Activated T-helper 9 cell treated with anti-CD3 and anti-CD28 coated beads, Interleukin-2, amount 50 U/mL, for 16 hours (primary cell): Measurements from ENCODE around the gene FBXW11.
"Not testable (repeated sequence)": the region's sequence is repeated elsewhere in the genome, so short reads cannot be mapped to it uniquely, and the experiment has no call there.

Experiments
- DNase-seq: peaks from one replicate; pipeline ENCODE4 v3.0.0-alpha.2; 2020; ENCODE audit warnings: low read depth

Gene FBXW11

DNA sequence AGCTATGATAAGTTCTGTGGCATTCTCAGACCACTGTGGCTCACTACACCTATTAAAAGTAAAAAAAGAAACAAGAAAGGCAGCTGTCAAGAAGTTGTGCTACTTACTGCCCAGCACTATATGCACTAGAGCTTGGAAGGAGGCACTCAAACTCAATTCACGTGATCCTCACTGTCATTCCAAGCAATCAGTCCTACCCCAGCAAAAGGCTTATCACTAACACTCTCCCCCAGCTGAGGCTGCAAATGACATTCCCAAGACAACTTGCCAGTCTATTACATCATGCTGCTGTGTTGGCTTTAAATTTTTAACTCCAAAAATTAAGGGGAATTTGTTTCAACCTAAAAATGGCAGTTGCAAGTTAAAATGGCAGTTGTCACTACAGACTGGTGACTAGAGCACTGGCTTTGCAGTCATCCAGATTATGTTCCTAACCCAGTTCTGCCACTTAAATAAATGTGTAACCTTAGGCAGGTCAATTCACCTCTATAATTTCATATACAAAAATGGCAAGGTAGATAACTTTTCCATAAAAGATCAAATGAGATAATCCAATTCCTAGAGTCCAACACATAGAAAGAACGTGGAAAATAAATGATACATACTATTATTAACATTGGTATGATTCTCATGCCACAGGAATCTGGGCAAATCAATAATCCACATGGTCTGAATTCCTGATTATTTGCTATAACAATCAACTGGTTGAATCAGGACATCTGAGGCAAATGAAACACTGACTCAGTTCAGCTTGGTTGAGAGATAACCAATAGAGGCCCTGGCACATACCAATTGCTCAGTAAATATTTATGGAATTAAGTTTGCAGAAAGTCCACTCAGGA lies 52.4 kb downstream of the FBXW11 start:
- no peak for DNase-seq

DNA sequence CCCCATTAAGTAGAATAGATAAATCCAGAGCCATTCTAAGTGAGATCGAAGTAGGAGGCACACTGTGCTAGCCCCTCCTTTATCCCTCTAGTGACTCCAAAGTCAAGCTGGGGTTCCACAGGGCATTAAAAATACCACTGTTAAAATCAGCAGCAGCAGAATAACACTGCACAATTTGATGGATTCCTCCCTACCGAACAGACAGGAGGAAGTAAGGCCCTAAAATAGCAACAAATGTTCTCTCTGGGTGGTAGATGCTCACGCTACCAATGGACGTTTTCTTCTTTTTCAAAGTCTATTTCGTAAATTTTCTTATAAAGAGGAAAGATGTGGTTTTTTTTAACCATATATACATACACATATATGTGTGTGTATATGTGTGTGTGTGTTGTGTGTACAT lies 54.4 kb downstream of the FBXW11 start:
- DNase-seq = no peak

DNA sequence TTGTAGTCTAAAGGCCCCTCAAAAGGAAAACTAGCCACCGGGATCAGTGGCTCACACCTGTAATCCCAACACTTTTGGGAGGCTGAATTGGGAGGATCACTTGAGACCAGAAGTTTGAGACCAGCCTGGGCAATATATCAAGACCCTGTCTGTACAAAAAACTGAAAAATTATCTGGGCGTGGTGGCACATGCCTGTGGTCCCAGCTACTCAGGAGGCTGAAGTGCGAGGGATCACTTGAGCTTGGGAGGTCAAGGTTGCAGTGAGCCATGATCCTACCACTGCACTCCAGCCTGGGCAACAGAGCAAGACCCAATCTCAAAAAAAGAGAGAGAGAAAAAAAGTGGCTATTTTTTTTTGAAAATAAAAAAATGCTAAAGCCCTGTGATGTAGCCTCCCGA lies 55.2 kb downstream of the FBXW11 start:
- no peak for DNase-seq

DNA sequence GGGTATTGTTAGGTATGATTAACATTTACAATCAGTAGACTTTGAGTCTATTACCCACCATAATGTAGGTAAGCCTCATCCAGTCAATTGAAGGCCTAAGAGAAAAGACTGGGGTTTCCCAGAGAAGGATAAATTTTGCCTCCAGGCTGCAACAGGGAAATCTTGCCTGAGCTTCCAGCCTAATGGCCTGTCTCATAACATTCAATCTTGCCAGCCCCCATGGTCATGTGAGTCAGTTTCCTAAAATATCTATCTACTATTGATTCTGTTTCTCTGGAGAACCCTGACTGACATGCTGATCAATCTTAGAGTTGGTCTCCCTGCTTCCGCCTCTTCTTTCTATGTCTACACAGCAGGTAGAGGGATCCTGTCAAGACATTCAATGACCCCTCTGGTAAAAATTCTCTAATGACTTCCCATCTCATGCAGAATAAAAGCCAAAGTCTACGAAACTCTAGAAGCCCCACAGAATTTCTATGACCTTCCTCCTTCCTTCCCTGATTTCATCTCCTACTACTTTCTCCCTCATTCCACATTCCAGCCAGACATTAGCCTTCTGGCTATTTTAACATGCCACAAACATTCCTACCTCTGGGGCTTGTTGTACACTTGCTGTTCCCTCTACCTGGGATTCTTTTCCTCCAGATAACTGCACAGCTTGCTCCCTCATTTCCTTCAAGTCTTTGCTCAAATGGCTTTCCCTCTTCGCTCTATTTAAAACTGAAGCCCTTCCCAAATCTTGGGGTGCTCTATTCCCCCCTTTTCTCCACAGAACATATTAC lies 60.2 kb downstream of the FBXW11 start:
- no peak for DNase-seq

DNA sequence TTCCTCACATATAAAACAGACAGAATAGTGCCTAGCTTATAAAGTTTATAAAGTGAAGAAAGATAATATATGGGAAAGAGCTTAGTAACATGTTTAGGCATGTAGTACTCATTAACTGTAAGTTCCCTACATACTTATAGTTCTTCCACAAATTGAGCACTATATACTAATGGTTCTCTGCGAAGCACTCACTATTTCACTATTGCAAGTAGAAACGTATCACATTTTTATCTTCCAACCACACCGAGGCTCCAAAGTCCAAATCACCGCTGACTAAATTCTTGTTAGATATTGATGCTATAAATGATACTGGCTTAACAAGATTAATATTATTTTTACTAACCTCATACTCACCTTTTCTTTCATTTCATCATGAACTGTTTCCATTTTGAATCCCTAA lies 61.0 kb downstream of the FBXW11 start:
- DNase-seq = no peak

DNA sequence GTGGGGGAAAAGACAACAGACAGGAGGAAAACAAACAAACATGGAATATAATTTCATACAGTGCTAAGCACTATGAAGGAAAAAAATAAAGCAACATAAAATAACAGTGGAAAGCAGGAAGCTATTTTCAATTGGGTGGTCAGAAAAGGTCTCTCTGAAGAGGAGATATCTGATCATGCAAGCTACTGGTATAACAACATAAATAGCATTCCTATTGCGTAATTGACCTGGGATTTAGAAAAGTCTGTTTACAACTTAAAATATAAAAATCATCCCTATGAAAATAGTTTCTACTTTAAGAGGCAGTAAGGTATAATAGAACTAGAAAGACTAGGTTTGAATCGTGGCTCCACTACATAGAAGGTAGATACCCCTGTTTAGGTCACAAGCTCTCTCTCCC lies 61.4 kb downstream of the FBXW11 start:
- DNase-seq = no peak

DNA sequence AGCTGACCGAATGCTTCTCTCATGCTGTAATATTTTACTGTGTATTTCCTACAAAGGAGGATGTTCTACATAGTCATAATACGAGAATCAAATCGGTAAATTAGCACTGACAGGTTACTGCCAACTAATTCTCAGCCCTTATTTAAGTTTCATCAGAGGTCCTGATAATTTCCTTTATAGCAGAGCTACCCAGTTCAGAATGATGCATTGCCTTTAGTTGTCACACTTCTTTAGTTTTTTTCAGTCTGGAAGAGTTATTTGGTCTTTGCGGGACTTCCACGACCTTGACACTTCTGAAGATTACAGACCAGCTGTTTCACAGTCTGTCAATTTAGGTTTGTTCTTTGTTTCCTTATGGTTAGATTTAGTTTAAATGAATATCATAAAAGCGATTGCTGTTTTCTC lies 64.3 kb downstream of the FBXW11 start:
- not testable (repeated sequence) for DNase-seq

DNA sequence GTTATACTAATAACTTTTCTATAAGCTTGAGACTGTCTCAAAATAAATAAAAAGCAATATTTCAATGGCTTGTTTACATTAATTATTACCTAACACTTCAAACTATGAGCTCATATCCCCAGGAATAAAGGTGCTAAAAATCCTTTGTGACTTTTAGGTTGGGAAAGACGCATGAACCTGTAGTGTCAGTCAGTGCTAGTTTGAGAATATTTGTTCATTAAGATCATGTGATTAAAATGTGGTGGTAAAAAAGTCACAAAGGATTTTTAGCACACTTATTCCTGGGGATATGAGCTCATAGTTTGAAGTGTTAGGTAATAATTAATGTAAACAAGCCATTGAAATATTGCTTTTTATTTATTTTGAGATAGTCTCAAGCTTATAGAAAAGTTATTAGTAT lies 64.8 kb downstream of the FBXW11 start:
- not testable (repeated sequence) for DNase-seq

DNA sequence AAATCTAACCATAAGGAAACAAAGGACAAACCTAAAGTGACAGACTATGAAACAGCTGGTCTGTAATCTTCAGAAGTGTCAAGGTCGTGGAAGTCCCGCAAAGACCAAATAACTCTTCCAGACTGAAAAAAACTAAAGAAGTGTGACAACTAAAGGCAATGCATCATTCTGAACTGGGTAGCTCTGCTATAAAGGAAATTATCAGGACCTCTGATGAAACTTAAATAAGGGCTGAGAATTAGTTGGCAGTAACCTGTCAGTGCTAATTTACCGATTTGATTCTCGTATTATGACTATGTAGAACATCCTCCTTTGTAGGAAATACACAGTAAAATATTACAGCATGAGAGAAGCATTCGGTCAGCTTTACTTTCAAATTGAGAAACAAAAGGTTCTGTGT lies 65.2 kb downstream of the FBXW11 start:
- DNase-seq = not testable (repeated sequence)

DNA sequence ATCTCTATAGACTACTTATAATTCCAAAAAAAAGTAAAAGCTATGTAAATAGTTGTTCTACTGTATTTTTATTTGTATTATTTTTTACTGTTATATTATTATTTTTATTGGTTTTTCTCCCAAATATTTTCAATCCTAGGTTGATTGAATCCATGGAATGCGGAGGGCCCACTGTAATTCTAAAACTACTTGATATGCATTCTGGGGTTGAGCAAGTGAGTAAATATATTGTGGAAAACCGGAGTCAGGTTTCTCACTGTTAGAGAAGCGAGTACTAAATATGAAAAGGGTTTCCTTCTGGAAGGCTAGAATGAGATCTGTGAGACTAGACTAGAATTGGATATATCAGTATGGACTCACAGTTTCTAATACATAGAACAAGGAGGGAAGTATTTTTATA lies 66.5 kb downstream of the FBXW11 start:
- DNase-seq = no peak

DNA sequence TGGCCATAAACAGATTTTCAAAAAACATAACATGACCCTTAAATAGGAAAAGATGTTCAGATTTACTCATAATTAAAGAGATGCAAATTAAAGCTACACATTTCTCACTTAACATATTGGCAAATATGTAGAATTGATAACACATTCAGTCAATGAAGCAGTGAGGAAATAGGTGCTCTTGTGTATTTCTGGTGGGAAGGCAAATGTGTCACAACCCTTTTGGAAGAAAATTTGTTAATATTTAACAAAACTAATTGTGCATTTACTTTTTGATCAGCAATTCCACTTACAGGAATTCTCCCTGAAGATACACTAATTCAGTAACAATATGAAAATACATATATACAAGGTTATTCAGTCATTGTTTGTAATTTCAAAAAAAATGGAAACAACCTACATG lies 68.1 kb downstream of the FBXW11 start:
- DNase-seq = no peak

DNA sequence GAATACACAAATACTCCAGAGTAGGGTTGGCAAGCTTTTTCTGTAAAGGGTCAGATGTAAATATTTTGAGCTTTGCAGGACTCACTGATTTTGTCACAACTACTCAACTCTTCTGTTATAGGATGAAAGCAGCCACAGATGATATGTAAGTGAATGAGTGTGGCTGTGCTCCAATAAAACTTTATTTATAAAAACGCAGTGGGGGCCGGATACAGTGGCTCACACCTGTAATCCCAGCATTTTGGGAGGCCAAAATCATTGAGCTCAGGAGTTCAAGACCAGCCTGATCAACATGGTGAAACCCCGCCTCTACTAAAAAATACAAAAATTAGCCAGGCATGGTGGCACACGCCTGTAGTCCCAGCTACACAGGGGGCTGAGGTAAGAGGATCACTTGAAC lies 69.1 kb downstream of the FBXW11 start:
- DNase-seq = no peak

DNA sequence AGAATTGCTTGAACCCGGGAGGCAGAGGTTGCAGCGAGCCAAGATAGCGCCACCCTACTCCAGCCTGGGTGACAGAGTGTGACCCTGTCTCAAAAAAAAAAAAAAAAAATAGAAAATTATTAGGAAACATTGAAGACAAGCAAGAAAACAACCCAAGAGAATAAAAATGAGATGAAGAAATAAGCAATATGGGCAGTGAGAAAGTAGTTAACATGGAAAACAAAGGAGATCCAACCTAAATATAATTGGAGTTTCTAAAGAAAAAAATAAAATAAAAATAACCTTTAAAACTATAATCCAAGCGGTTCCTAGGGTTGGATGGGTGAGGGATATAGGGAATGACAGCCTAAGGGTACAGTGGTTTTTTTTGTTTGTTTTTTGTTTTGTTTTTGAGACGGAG lies 71.9 kb downstream of the FBXW11 start:
- DNase-seq = no peak

DNA sequence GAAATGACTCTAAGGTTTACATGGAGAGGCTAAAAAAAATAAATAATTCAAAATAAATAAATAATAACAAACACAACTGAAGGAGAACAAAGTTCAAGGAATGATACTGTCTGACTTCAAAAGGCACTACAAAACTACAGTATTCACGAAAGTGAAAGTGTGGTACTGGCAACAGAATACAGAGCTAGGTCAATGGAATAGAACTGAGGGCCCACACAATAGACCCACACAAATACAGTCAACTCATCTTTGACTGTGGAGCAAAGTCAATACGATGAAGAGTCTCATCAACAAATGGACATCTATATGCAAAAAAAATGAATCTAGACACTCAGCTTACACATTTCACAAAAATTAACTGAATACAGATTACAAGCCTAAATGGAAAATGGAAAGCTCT lies 75.3 kb downstream of the FBXW11 start:
- DNase-seq = no peak

DNA sequence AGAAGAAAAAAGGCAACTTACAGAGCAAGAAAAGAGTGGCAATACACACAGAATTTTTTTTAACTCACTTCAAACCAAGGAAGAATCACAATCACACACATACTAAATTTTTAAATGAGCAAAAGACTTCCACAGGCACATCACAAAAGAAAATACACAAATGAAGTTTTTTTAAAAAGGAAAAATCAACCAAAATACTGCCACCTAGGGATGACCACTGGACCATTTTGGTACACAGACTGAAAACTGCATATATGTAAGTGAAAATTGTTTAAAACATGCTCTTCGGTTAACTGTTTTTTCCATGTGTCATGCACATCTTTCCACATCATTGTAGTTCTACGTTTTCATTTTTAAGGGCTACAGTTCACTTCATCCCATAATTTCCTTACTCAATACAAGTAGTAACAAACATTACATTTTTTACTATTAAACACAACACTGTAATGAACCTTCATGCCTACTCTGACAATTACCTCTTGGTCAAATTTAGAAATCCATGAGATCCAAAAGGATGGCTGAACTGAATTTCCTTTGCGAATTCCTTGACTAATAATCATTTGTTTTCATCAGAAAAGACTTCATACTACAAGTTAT lies 79.0 kb downstream of the FBXW11 start:
- DNase-seq = no peak

DNA sequence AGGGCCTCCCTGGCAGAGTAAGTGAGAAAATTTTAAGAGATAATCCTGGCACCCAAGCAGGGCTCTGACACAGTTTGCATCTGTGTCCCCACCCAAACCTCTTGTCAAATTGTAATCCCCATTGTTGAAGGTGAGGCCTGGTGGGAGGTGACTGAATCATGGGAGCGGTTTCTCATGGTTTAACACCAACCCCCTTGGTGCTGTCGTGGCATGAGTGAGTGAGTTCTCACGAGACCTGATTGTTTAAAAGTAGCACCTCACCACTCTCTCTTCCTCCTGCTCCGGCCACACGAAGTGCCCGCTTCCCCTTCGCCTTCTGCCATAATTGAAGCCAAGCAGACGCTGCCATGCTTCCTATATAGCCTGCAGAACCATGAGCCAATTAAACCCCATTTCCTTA lies 80.1 kb downstream of the FBXW11 start:
- no peak for DNase-seq

DNA sequence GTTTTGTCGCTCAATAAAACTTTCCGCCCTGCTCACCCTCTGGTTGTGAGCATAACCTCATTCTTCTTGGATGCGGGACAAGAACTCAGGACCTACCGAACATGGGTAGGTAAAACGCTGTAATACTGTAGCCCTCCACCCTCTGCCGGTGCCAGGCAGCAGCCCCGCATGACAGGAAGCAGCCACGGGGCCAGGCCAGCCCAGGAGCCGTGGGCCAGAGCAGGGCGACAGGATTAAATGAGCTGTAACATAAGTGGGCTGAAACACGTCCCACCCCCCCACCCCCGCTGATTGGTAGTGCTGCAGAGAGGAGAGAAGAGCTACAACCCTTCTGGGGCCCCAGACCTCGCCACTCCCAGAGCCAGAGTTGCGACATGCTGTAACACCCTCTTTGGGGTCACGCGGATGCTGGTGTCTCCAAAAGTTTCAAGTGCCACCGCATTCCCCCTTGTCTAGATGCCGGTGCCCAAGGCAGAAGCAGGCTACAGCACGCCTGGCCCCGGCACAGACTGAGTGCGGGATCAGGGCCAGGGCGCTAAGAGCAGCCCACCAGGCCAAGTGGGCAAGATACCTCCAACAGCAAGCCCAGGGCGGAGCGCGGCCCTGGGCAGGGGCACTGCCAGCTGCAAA lies 81.8 kb downstream of the FBXW11 start:
- DNase-seq = no peak

DNA sequence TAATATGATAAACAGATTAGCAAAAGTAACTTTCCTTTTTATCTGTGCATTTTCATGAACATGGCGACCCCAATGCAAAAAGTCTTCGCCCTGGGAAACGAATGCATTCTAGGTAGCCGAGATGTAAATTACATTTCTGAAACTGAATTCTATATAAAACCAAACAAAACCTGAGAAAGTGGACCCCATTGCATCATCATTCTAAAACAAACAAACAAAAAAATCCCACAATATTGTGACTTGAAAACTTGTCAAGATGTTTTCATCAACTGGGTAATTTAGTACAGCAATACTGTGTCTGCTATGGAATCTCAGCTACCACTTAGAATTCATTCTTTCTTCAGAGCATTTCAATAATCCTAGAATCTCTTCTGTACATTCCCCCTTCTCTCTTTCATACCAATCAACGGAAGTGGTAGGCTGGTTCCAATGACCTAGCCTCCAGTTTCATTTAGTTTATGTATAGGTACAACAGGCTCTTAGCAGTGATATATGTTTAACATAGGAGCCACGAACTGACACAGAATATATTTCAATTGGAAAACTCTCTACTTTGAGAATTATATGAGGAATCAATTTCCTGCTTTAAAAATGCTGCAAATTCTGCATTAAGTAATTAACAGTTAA lies 85.6 kb downstream of the FBXW11 start:
- DNase-seq = no peak

DNA sequence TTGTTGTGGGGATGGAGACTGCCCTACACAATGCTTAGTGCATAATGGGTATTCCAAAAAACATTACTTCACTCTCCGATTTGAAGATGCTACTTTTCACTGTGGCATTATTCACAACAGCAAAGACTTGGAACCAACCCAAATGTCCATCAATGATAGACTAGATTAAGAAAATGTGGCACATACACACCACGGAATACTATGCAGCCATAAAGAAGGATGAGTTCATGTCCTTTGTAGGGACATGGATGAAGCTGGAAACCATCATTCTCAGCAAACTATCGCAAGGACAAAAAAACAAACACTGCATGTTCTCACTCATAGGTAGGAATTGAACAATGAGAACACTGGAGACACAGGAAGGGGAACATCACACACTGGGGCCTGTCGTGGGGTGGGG lies 90.7 kb downstream of the FBXW11 start:
- DNase-seq = not testable (repeated sequence)

DNA sequence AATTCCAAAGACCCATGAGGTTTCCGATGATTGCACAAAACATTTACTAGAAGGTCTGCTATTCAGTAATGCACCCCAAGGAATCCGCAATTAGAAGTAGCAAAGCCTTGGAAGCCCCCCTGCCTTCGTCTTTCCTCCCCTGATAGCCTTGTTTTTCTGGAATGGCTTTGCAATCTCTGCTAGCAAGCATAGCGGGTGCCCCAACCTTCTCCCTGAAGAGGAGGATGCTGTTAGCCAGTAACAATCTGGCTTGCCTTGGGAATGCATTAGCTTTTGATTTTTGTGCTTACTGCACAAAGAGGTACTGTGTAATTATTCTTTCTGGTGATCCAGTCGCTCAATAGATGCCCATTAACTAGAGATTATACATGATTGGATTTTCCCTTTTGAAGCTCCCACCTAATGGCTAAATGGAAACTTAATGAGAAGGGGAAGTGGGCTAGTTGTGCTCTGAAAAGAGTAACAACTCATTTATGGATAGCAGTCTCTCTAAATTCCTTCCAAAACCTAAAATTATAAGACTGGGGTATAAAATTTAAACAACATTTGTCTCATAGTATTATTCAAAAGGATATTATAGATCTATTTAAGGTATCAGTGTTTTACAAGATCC lies 91.6 kb downstream of the FBXW11 start:
- no peak for DNase-seq

DNA sequence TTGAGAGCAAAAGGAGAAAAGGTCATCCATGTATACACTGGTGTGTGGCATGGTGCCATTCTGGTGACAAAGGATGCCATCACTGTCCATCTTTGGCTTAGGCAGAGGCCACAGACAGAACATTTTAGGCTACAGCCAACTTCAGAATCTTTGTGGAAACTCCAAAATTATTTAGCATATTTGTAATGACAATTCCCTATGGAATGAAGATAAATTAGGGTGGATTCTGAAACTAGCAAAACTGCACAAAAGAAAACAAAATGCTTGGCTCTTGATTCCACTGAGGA lies 92.5 kb downstream of the FBXW11 start:
- no peak for DNase-seq

DNA sequence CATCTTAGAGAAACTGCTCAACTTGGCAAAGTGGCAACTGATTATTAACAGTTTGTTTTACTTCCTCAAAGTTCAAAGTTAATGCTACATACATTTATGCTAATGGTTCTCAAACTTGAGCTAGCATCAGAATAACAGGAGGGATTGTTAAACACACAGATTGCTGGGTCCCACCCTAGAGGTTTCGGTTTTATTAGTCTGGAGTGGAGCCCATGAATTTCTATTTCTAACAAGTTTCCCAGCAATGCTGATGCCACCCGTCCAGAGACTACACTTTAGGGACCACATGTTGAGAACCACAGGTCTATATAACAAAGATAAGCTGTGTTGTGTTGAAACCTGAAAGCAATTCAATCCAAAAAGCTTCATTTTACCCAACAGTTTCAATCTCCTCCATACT lies 95.3 kb downstream of the FBXW11 start:
- no peak for DNase-seq
